ENCODE results near the gene RYR2.

Gene RYR2

GRCh38 chr1:237229333-237229732 is 187.3 kb downstream of the RYR2 start:
- TF ChIP-seq BACH2 (CRISPR knock-in tag; IDR thresholded peaks at IDR 0.05; ENCODE audit: borderline replicate concordance) (no peak), ZNF8 (CRISPR knock-in tag; IDR thresholded peaks at IDR 0.05) (no peak), RARB (CRISPR knock-in tag; IDR thresholded peaks at IDR 0.05) (no peak), ZNF565 (CRISPR knock-in tag; conservative IDR thresholded peaks at IDR 0.05; ENCODE audit: low read depth) (no peak), TOX (CRISPR knock-in tag; IDR thresholded peaks at IDR 0.05; ENCODE audit: borderline replicate concordance) (no peak), ARNTL (CRISPR knock-in tag; IDR thresholded peaks at IDR 0.05; ENCODE audit: borderline replicate concordance, low read depth) (no peak)

GRCh38 chr1:237232501-237232900 is 190.5 kb downstream of the RYR2 start:
- TF ChIP-seq ISL1 (CRISPR knock-in tag; IDR thresholded peaks at IDR 0.05) (no peak), CREB5 (CRISPR knock-in tag; IDR thresholded peaks at IDR 0.05; ENCODE audit: low read depth) (no peak)
- no peak for ATAC-seq

More at GRCh38 chr1:237229333-237229732, 187.3 kb downstream of the RYR2 start:
- ATAC-seq, result no peak

- TF ChIP-seq ISL1 (CRISPR knock-in tag; IDR thresholded peaks at IDR 0.05), result no peak
- no peak for TF ChIP-seq ZFP30 (CRISPR knock-in tag; IDR thresholded peaks at IDR 0.05)
- no peak for TF ChIP-seq CSRNP3 (CRISPR knock-in tag; IDR thresholded peaks at IDR 0.05)
- no peak for TF ChIP-seq SNAI2 (CRISPR knock-in tag; IDR thresholded peaks at IDR 0.05)
- no peak for TF ChIP-seq PPARA (CRISPR knock-in tag; IDR thresholded peaks at IDR 0.05; ENCODE audit: borderline replicate concordance)
- no peak for TF ChIP-seq ESRRG (CRISPR knock-in tag; IDR thresholded peaks at IDR 0.05)
- TF ChIP-seq ARNTL (CRISPR knock-in tag; IDR thresholded peaks at IDR 0.05; ENCODE audit: borderline replicate concordance, low read depth), result no peak
- TF ChIP-seq CREB5 (CRISPR knock-in tag; IDR thresholded peaks at IDR 0.05; ENCODE audit: low read depth), result no peak
- TF ChIP-seq TCF4 (CRISPR knock-in tag; IDR thresholded peaks at IDR 0.05; ENCODE audit: borderline replicate concordance), result no peak
- TF ChIP-seq CSDC2 (CRISPR knock-in tag; IDR thresholded peaks at IDR 0.05), result no peak
- no peak for TF ChIP-seq ZNF8 (CRISPR knock-in tag; IDR thresholded peaks at IDR 0.05)
- TF ChIP-seq OSR1 (CRISPR knock-in tag; IDR thresholded peaks at IDR 0.05), result no peak
- no peak for TF ChIP-seq POU6F1 (CRISPR knock-in tag; IDR thresholded peaks at IDR 0.05; ENCODE audit: borderline replicate concordance, low read depth)
- no peak for ATAC-seq
Observed at GRCh38 chr1:237235091-237235490, 193.1 kb downstream of the RYR2 start.

GRCh38 chr1:237237721-237238120 is 195.7 kb downstream of the RYR2 start:
- TF ChIP-seq CSDC2 (CRISPR knock-in tag; IDR thresholded peaks at IDR 0.05) (no peak), PPARA (CRISPR knock-in tag; IDR thresholded peaks at IDR 0.05; ENCODE audit: borderline replicate concordance) (no peak), GLIS3 (CRISPR knock-in tag; IDR thresholded peaks at IDR 0.05) (no peak), BACH2 (CRISPR knock-in tag; IDR thresholded peaks at IDR 0.05; ENCODE audit: borderline replicate concordance) (no peak), ZNF565 (CRISPR knock-in tag; conservative IDR thresholded peaks at IDR 0.05; ENCODE audit: low read depth) (no peak), POU6F1 (CRISPR knock-in tag; IDR thresholded peaks at IDR 0.05; ENCODE audit: borderline replicate concordance, low read depth) (no peak), CREB5 (CRISPR knock-in tag; IDR thresholded peaks at IDR 0.05; ENCODE audit: low read depth) (no peak), ZFP30 (CRISPR knock-in tag; IDR thresholded peaks at IDR 0.05) (no peak), ZFP3 (CRISPR knock-in tag; IDR thresholded peaks at IDR 0.05) (no peak), RARB (CRISPR knock-in tag; IDR thresholded peaks at IDR 0.05) (no peak), CSRNP3 (CRISPR knock-in tag; IDR thresholded peaks at IDR 0.05) (no peak), TSHZ2 (CRISPR knock-in tag; IDR thresholded peaks at IDR 0.05) (no peak), ISL1 (CRISPR knock-in tag; IDR thresholded peaks at IDR 0.05) (no peak), ESRRG (CRISPR knock-in tag; IDR thresholded peaks at IDR 0.05) (no peak), OSR1 (CRISPR knock-in tag; IDR thresholded peaks at IDR 0.05) (no peak), SNAI2 (CRISPR knock-in tag; IDR thresholded peaks at IDR 0.05) (no peak)
- no peak for ATAC-seq
